ENCODE data around the gene DDX46.

DNA sequence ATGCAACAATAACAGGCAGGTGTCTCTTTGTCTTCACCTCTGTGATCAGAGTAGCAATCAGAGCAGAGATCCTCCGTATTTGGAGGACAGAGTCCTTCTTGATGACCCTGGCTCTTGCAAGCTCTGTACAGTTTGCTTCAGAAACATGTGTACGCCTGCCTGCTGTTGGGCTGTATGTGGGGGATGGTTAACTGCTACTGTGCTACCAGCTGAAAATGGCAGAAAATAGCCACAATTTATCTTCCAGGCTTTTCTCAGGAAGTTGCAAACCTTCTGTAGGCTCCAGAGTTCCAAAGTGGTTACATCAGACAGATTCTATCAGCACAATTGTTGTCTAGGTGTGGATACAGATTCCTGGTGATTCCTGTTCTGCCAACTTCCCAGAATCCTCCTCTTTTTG, 35.5 kb downstream of the DDX46 start:
- TF ChIP-seq, protein P1, sequence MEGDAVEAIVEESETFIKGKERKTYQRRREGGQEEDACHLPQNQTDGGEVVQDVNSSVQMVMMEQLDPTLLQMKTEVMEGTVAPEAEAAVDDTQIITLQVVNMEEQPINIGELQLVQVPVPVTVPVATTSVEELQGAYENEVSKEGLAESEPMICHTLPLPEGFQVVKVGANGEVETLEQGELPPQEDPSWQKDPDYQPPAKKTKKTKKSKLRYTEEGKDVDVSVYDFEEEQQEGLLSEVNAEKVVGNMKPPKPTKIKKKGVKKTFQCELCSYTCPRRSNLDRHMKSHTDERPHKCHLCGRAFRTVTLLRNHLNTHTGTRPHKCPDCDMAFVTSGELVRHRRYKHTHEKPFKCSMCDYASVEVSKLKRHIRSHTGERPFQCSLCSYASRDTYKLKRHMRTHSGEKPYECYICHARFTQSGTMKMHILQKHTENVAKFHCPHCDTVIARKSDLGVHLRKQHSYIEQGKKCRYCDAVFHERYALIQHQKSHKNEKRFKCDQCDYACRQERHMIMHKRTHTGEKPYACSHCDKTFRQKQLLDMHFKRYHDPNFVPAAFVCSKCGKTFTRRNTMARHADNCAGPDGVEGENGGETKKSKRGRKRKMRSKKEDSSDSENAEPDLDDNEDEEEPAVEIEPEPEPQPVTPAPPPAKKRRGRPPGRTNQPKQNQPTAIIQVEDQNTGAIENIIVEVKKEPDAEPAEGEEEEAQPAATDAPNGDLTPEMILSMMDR (IDR thresholded peaks at IDR 0.05), result no peak
- TF ChIP-seq POLR2A (IDR thresholded peaks at IDR 0.05), result no peak
- no peak for TF ChIP-seq POLR2AphosphoS5 (IDR thresholded peaks at IDR 0.05)
- no peak for TF ChIP-seq EP300 (IDR thresholded peaks at IDR 0.05)

All from sigmoid colon (tissue), 4 donors.